ENCODE data around the gene ARHGEF7. TPM values are rescaled to one million over a fixed set of nuclear protein-coding genes. Genes with fewer than 3 reads are reported as not detected.

The ARHGEF7 gene
- total and polyA plus RNA-seq, 2 experiments from 2014 or later: 23.6 to 58.9 TPM

GRCh38 chr13:111315347-111315995, 200.4 kb downstream of the ARHGEF7 start (continued):
- TF ChIP-seq, protein P1, sequence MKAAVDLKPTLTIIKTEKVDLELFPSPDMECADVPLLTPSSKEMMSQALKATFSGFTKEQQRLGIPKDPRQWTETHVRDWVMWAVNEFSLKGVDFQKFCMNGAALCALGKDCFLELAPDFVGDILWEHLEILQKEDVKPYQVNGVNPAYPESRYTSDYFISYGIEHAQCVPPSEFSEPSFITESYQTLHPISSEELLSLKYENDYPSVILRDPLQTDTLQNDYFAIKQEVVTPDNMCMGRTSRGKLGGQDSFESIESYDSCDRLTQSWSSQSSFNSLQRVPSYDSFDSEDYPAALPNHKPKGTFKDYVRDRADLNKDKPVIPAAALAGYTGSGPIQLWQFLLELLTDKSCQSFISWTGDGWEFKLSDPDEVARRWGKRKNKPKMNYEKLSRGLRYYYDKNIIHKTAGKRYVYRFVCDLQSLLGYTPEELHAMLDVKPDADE (IDR thresholded peaks at IDR 0.05): no peak
- TF ChIP-seq ZNF114 (CRISPR knock-in tag; IDR thresholded peaks at IDR 0.05) (no peak), STAT1 (IDR thresholded peaks at IDR 0.05; ENCODE audit: unreplicated experiment) (no peak), NANOG (IDR thresholded peaks at IDR 0.05; ENCODE audit: borderline replicate concordance) (no peak)

- H3K36me3 Mint-ChIP-seq (ENCODE audit: low read depth): peaks cover 22% of the 10 kb centered on the region
- no peaks in the 10 kb centered on the region for H3K27me3 ChIP-seq (ENCODE audit: insufficient read depth)
- H3K4me3 Mint-ChIP-seq: no peak overlapping the region
- H3K79me2 ChIP-seq (replicated peaks; ENCODE audit: insufficient read depth): no peaks in the 10 kb centered on the region
- H3K27ac ChIP-seq (ENCODE audit: low read depth): no peak overlapping the region
- no peak overlapping the region for H2AFZ ChIP-seq
- H3K4me1 Mint-ChIP-seq: no peaks in the 10 kb centered on the region; the same call in 2 of the 3 replicates
- H3F3A ChIP-seq (replicated peaks; ENCODE audit: low read depth): no peaks in the 10 kb centered on the region
- no peak for DNase-seq (ENCODE audit: low spot score)
- H3K4me2 ChIP-seq: no peak overlapping the region
- H3K9me2 ChIP-seq (ENCODE audit: insufficient read depth): no peaks in the 10 kb centered on the region
- TF ChIP-seq, protein P1 (IDR thresholded peaks at IDR 0.05): no peak
- TF ChIP-seq CREB1 (CRISPR knock-in tag; IDR thresholded peaks at IDR 0.05; ENCODE audit: low read depth) (no peak), POLR2AphosphoS5 (IDR thresholded peaks at IDR 0.05; ENCODE audit: low read depth) (no peak), ZNF114 (CRISPR knock-in tag; IDR thresholded peaks at IDR 0.05) (no peak), EZH2phosphoT487 (IDR thresholded peaks at IDR 0.05; ENCODE audit: unreplicated experiment) (no peak)
- TF ChIP-seq, protein P2, sequence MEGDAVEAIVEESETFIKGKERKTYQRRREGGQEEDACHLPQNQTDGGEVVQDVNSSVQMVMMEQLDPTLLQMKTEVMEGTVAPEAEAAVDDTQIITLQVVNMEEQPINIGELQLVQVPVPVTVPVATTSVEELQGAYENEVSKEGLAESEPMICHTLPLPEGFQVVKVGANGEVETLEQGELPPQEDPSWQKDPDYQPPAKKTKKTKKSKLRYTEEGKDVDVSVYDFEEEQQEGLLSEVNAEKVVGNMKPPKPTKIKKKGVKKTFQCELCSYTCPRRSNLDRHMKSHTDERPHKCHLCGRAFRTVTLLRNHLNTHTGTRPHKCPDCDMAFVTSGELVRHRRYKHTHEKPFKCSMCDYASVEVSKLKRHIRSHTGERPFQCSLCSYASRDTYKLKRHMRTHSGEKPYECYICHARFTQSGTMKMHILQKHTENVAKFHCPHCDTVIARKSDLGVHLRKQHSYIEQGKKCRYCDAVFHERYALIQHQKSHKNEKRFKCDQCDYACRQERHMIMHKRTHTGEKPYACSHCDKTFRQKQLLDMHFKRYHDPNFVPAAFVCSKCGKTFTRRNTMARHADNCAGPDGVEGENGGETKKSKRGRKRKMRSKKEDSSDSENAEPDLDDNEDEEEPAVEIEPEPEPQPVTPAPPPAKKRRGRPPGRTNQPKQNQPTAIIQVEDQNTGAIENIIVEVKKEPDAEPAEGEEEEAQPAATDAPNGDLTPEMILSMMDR (conservative IDR thresholded peaks at IDR 0.05; ENCODE audit: low read depth in 2 of 2): no peak
- no peak for ATAC-seq
- no peaks in the 10 kb centered on the region for H3K4me1 ChIP-seq (ENCODE audit: insufficient read depth)
- H3K27ac Mint-ChIP-seq: no peak overlapping the region
- no peaks in the 10 kb centered on the region for H4K20me1 ChIP-seq (replicated peaks; ENCODE audit: insufficient read depth)
- H3K36me3 ChIP-seq (ENCODE audit: insufficient read depth): no peaks in the 10 kb centered on the region
- no peak overlapping the region for H3K4me3 ChIP-seq
- H3K9me3 Mint-ChIP-seq: peaks cover 23% of the 10 kb centered on the region
- peaks cover 11% of the 10 kb centered on the region for H3K27me3 Mint-ChIP-seq (ENCODE audit: insufficient read depth, low read depth, poor library complexity)
Observed at GRCh38 chr13:111316161-111316730, 201.1 kb downstream of the ARHGEF7 start.

Data from GM23338 (cell line).